ENCODE results near the gene CACNA2D1. TPM values are rescaled to one million over a fixed set of nuclear protein-coding genes. Genes with fewer than 3 reads are reported as not detected.

Gene CACNA2D1
- total RNA-seq, 1 experiment from 2014 or later: 36.2 TPM

GRCh38 chr7:81993186-81993585 is 450.4 kb downstream of the CACNA2D1 start:
- Histone ChIP-seq H2BK20ac (ENCODE audit: low read depth, low read length, poor library complexity, severe bottlenecking) (no peak overlapping the region), H3K4ac (ENCODE audit: low read depth, low read length) (no peak overlapping the region), H4K20me1 (ENCODE audit: control insufficient read depth, insufficient read depth, insufficient read length) (no peaks in the 10 kb centered on the region), H3K4me2 (ENCODE audit: insufficient read depth, insufficient read length, low read length) (no peak overlapping the region), H2AK5ac (ENCODE audit: insufficient read length, low read length) (no peak overlapping the region), H3K4me1 (ENCODE audit: insufficient read depth, low read length) (no peaks in the 10 kb centered on the region), H3K14ac (ENCODE audit: insufficient read depth, low read length) (no peak overlapping the region), H3K27ac (ENCODE audit: insufficient read length, low read depth, low read length) (no peak overlapping the region), H3K23me2 (ENCODE audit: insufficient read length, low read depth, low read length, poor library complexity, severe bottlenecking) (no peaks in the 10 kb centered on the region), H2AFZ (ENCODE audit: low read length) (no peak overlapping the region), H3T11ph (ENCODE audit: low read length) (no peak overlapping the region), H2BK120ac (ENCODE audit: low read depth, low read length, poor library complexity, severe bottlenecking) (no peak overlapping the region), H3K9me3 (ENCODE audit: control insufficient read depth, low read depth, low read length) (no peaks in the 10 kb centered on the region), H3K18ac (ENCODE audit: insufficient read length, low read depth, low read length) (no peak overlapping the region), H2BK12ac (ENCODE audit: insufficient read length, low read depth, low read length) (no peak overlapping the region), H3K27me3 (ENCODE audit: insufficient read depth, low read length) (no peaks in the 10 kb centered on the region), H3K79me2 (ENCODE audit: insufficient read depth, low read length) (no peaks in the 10 kb centered on the region), H4K91ac (ENCODE audit: insufficient read length, low read depth, low read length) (no peak overlapping the region), H3K56ac (ENCODE audit: insufficient read length, low read depth, low read length) (no peak overlapping the region), H3K9ac (ENCODE audit: extremely low read depth, insufficient read length, low read length) (no peak overlapping the region), H3K23ac (ENCODE audit: insufficient read length, low read depth, low read length) (no peak overlapping the region), H2BK15ac (ENCODE audit: low read depth, low read length) (no peak overlapping the region), H4K5ac (ENCODE audit: insufficient read length, low read depth, low read length) (no peak overlapping the region), H4K8ac (replicated peaks; ENCODE audit: insufficient read length, low read depth, low read length) (no peak overlapping the region), H2BK5ac (ENCODE audit: insufficient read length, low read length) (no peak overlapping the region), H3K79me1 (ENCODE audit: insufficient read depth, low read depth, low read length, poor library complexity, severe bottlenecking) (no peaks in the 10 kb centered on the region)
- TF ChIP-seq, protein P1, sequence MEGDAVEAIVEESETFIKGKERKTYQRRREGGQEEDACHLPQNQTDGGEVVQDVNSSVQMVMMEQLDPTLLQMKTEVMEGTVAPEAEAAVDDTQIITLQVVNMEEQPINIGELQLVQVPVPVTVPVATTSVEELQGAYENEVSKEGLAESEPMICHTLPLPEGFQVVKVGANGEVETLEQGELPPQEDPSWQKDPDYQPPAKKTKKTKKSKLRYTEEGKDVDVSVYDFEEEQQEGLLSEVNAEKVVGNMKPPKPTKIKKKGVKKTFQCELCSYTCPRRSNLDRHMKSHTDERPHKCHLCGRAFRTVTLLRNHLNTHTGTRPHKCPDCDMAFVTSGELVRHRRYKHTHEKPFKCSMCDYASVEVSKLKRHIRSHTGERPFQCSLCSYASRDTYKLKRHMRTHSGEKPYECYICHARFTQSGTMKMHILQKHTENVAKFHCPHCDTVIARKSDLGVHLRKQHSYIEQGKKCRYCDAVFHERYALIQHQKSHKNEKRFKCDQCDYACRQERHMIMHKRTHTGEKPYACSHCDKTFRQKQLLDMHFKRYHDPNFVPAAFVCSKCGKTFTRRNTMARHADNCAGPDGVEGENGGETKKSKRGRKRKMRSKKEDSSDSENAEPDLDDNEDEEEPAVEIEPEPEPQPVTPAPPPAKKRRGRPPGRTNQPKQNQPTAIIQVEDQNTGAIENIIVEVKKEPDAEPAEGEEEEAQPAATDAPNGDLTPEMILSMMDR (conservative IDR thresholded peaks at IDR 0.05): no peak
- no peaks in the 10 kb centered on the region for H3K36me3 Mint-ChIP-seq (ENCODE audit: insufficient read depth in 1 of 3, low read depth in 3 of 3)
- no peak overlapping the region for H3K4me3 Mint-ChIP-seq
- H3K27ac Mint-ChIP-seq: no peak overlapping the region
- H3K4me1 Mint-ChIP-seq: 0 out of 4 replicates have a peak, but pooled peaks cover 0 to 2% of the 10 kb centered on the region in 2 experiments
- no peak for DNase-seq
- no peaks in the 10 kb centered on the region for H3K9me3 Mint-ChIP-seq
- H3K27me3 Mint-ChIP-seq (ENCODE audit: low read depth): no peaks in the 10 kb centered on the region
